IMR-90 (cell line): ENCODE results near the gene LRRC61. TPM values are rescaled to one million over a fixed set of nuclear protein-coding genes. Genes with fewer than 3 reads are reported as not detected.

ENCODE experiments used
- ATAC-seq: fragments of 200-7000 bp; cut with Tn5 transposase; 2 replicates; pipeline ENCODE4 v1.9.1; 2020; ENCODE audit warnings: low read depth, mild to moderate bottlenecking, moderate library complexity
- BruUV-seq: library from RNA; stranded (reverse); fragments of 400-500 nt; replicated peaks from 2 replicates; lab custom pipeline; 2021; lab: Mats Ljungman, UMichigan
- CTCF ChIA-PET: fragments of 300-600 bp; formaldehyde crosslinking; extraction: SDS; loops from one replicate; lab custom pipeline; 2021; ENCODE audit warnings: antibody characterized with exemption; lab: Yijun Ruan, JAX
- POLR2A ChIA-PET: fragments of 300-600 bp; sonication (Branson Sonifier 250); formaldehyde crosslinking; loops from one replicate; lab custom pipeline; 2022; ENCODE audit warnings: antibody characterized with exemption; ENCODE audit not compliant: unreplicated experiment; lab: Charles Lee
- DNase-seq: peaks from one replicate; pipeline ENCODE4 v3.0.0; 2013
- H2AFZ ChIP-seq: replicated peaks from 2 replicates; pipeline ENCODE3; 2013; ENCODE audit warnings: low read length, mild to moderate bottlenecking; ENCODE audit not compliant: poor library complexity
- H2AK5ac ChIP-seq: 2 replicates; pipeline ENCODE4 v1.6.1; 2013; ENCODE audit warnings: low read depth, low read length, inconsistent platforms
- H2AK9ac ChIP-seq: replicated peaks from 2 replicates; pipeline ENCODE3; 2013; ENCODE audit warnings: mild to moderate bottlenecking, low read depth, low read length, moderate library complexity; ENCODE audit not compliant: poor library complexity
- H2BK120ac ChIP-seq: 2 replicates; pipeline ENCODE4 v1.6.1; 2013; ENCODE audit warnings: low read depth, low read length, inconsistent platforms
- H2BK15ac ChIP-seq: 3 replicates; pipeline ENCODE4 v1.6.1; 2013; ENCODE audit warnings: low read depth, low read length, inconsistent platforms
- H2BK20ac ChIP-seq: 2 replicates; pipeline ENCODE4 v1.6.1; 2013; ENCODE audit warnings: low read depth, mild to moderate bottlenecking, inconsistent platforms, low read length, moderate library complexity
- H2BK5ac ChIP-seq: 2 replicates; pipeline ENCODE4 v1.6.1; 2013; ENCODE audit warnings: mild to moderate bottlenecking, low read depth, low read length, inconsistent platforms; ENCODE audit not compliant: poor library complexity, severe bottlenecking
- H3K14ac ChIP-seq: replicated peaks from 2 replicates; pipeline ENCODE4 v1.6.1; 2013; ENCODE audit warnings: low read depth, low read length, inconsistent platforms
- H3K18ac ChIP-seq: 2 replicates; pipeline ENCODE4 v1.6.1; 2013; ENCODE audit warnings: low read depth, low read length, control low read depth
- H3K23ac ChIP-seq: 2 replicates; pipeline ENCODE4 v1.6.1; 2013; ENCODE audit warnings: low read depth, low read length, inconsistent platforms
- H3K27ac ChIP-seq: 2 replicates; pipeline ENCODE4 v1.5.1; 2013; ENCODE audit warnings: mild to moderate bottlenecking, control low read depth, low read length; ENCODE audit not compliant: insufficient read depth
- H3K27me3 ChIP-seq: 2 replicates; pipeline ENCODE4 v1.6.1; 2013; ENCODE audit warnings: low read length; ENCODE audit not compliant: control insufficient read depth, insufficient read depth
- H3K36me3 ChIP-seq: 2 replicates; pipeline ENCODE4 v1.6.1; 2013; ENCODE audit warnings: low read length, mixed read lengths; ENCODE audit not compliant: control insufficient read depth, insufficient read depth
- H3K4ac ChIP-seq: 2 replicates; pipeline ENCODE4 v1.6.1; 2013; ENCODE audit warnings: low read depth, low read length, inconsistent platforms
- H3K4me1 ChIP-seq: 2 replicates; pipeline ENCODE4 v1.6.1; 2013; ENCODE audit warnings: low read length, mixed read lengths; ENCODE audit not compliant: control insufficient read depth, insufficient read depth
- H3K4me2 ChIP-seq: 2 replicates; pipeline ENCODE4 v1.6.1; 2013; ENCODE audit warnings: low read depth, mild to moderate bottlenecking, control low read depth, low read length, moderate library complexity
- H3K4me3 ChIP-seq: 2 replicates; pipeline ENCODE4 v1.5.1; 2013; ENCODE audit warnings: low read depth, mild to moderate bottlenecking, control low read depth, low read length, moderate library complexity; ENCODE audit not compliant: insufficient read depth
- H3K56ac ChIP-seq: 2 replicates; pipeline ENCODE4 v1.6.1; 2013; ENCODE audit warnings: low read length, inconsistent platforms; ENCODE audit not compliant: insufficient read depth; ENCODE audit errors: extremely low read depth
- H3K79me1 ChIP-seq, 2 experiments: 2 replicates each; pipeline ENCODE4 v1.6.1; 2013; ENCODE audit warnings: low read length in 2 of 2, inconsistent platforms in 1 of 2, low read depth in 1 of 2
- H3K9ac ChIP-seq: 2 replicates; pipeline ENCODE4 v1.6.1; 2013; ENCODE audit warnings: low read depth, low read length, control low read depth
- H3K9me1 ChIP-seq: 2 replicates; pipeline ENCODE4 v1.6.1; 2013; ENCODE audit warnings: low read length, inconsistent platforms; ENCODE audit not compliant: insufficient read depth
- H3K9me3 ChIP-seq: 2 replicates; pipeline ENCODE4 v1.6.1; 2013; ENCODE audit warnings: low read length; ENCODE audit not compliant: control insufficient read depth, insufficient read depth
- H4K20me1 ChIP-seq: 2 replicates; pipeline ENCODE4 v1.6.1; 2013; ENCODE audit warnings: low read length, inconsistent platforms; ENCODE audit not compliant: insufficient read depth
- H4K5ac ChIP-seq: 2 replicates; pipeline ENCODE4 v1.6.1; 2013; ENCODE audit warnings: mild to moderate bottlenecking, low read depth, low read length, control low read depth
- H4K8ac ChIP-seq, 2 experiments: 2 replicates each; pipeline ENCODE4 v1.6.1; 2013; ENCODE audit warnings: low read depth in 2 of 2, low read length in 2 of 2, control low read depth in 1 of 2, inconsistent platforms in 1 of 2
- H4K91ac ChIP-seq: 2 replicates; pipeline ENCODE4 v1.6.1; 2013; ENCODE audit warnings: low read depth, low read length, inconsistent platforms; ENCODE audit not compliant: insufficient read depth
- BHLHE40 ChIP-seq: fragments of 150-350 bp; IDR thresholded peaks from 2 replicates; pipeline ENCODE4 v1.6.1; 2016; ENCODE audit warnings: mild to moderate bottlenecking, low read depth, low read length
- CEBPB ChIP-seq: IDR thresholded peaks from 2 replicates; pipeline ENCODE4 v1.6.1; 2012; ENCODE audit warnings: low read depth, low read length, improper control_type of control experiment
- CHD1 ChIP-seq: IDR thresholded peaks from 2 replicates; pipeline ENCODE4 v1.6.1; 2012; ENCODE audit warnings: low read depth, low read length, improper control_type of control experiment
- FOS ChIP-seq: fragments of 150-350 bp; IDR thresholded peaks from 2 replicates; pipeline ENCODE4 v1.6.1; 2016; ENCODE audit warnings: low read depth, low read length
- MAFK ChIP-seq: IDR thresholded peaks from 2 replicates; pipeline ENCODE4 v1.6.1; 2012; ENCODE audit warnings: low read depth, low read length, improper control_type of control experiment
- MAZ ChIP-seq: IDR thresholded peaks from 2 replicates; pipeline ENCODE4 v1.6.1; 2012; ENCODE audit warnings: low read depth, mild to moderate bottlenecking, low read length, improper control_type of control experiment, moderate library complexity, borderline replicate concordance
- MXI1 ChIP-seq: IDR thresholded peaks from 2 replicates; pipeline ENCODE4 v1.6.1; 2012; ENCODE audit warnings: low read depth, mild to moderate bottlenecking, low read length, moderate library complexity, borderline replicate concordance
- NFE2L2 ChIP-seq: fragments of 150-350 bp; IDR thresholded peaks from 2 replicates; pipeline ENCODE4 v1.6.1; 2016; ENCODE audit warnings: low read depth, mild to moderate bottlenecking, low read length
- POLR2A ChIP-seq: IDR thresholded peaks from 2 replicates; pipeline ENCODE4 v1.6.1; 2012; ENCODE audit warnings: mild to moderate bottlenecking, low read depth, low read length
- RAD21 ChIP-seq: IDR thresholded peaks from 2 replicates; pipeline ENCODE4 v1.6.1; 2012; ENCODE audit warnings: low read length, improper control_type of control experiment
- RCOR1 ChIP-seq: IDR thresholded peaks from 2 replicates; pipeline ENCODE4 v1.6.1; 2012; ENCODE audit warnings: mild to moderate bottlenecking, low read length, improper control_type of control experiment; ENCODE audit not compliant: insufficient replicate concordance
- RFX5 ChIP-seq: IDR thresholded peaks from 2 replicates; pipeline ENCODE4 v1.8.0; 2012; ENCODE audit warnings: low read depth, mild to moderate bottlenecking, low read length, moderate library complexity
- SMC3 ChIP-seq: fragments of 150-350 bp; IDR thresholded peaks from 2 replicates; pipeline ENCODE4 v1.6.1; 2016; ENCODE audit warnings: low read depth, mild to moderate bottlenecking, antibody characterized with exemption, low read length, moderate library complexity
- USF2 ChIP-seq: fragments of 150-350 bp; IDR thresholded peaks from 2 replicates; pipeline ENCODE4 v1.6.1; 2017; ENCODE audit warnings: mild to moderate bottlenecking, antibody characterized with exemption, low read length, low read depth
- WGBS, 2 experiments: methylation state at CpG; one replicate each; pipeline versions ENCODE4 v1.1.5 to v1.1.7; 2013; ENCODE audit warnings: missing lambda C conversion rate in 2 of 2; ENCODE audit not compliant: insufficient read length in 1 of 2; ENCODE audit errors: extremely low coverage in 2 of 2; 5-methylcytosine and 5-hydroxymethylcytosine counted together
- dilution Hi-C: fragments of 300-500 bp; cut with HindIII; formaldehyde crosslinking; loops from one replicate; pipeline ENCODE4 v1.14.3; 2018; ENCODE audit warnings: low sequenced_read_pairs; ENCODE audit not compliant: unreplicated experiment
- in situ Hi-C: fragments of 300-500 bp; cut with MboI; formaldehyde crosslinking; loops from 3 replicates; pipeline ENCODE4 v1.14.3; 2019; ENCODE audit warnings: low sequenced_read_pairs, inconsistent platforms, mixed read lengths
- intact Hi-C: fragments of 100-400 bp; cut with micrococcal nuclease; formaldehyde crosslinking; loops from 2 replicates; pipeline ENCODE4 v1.10.0; 2022
- polyA plus RNA-seq, 3 experiments: library from polyadenylated mRNA; depleted of rRNA; stranded (reverse); fragments of >200 nt; gene quantifications; 2 replicates each; pipeline ENCODE4 v1.2.3, GENCODE V29; 2012; ENCODE audit warnings: low replicate concordance in 1 of 3
- total RNA-seq: library from RNA; depleted of rRNA; stranded (reverse); fragments of >200 nt; gene quantifications from 2 replicates; pipeline ENCODE4 v1.2.3, GENCODE V29; 2012
- TF ChIP-seq, protein P1 (sequence below): fragments of 150-350 bp; IDR thresholded peaks from 2 replicates; pipeline ENCODE4 v1.6.1; 2016; ENCODE audit warnings: low read depth, mild to moderate bottlenecking, low read length, moderate library complexity, borderline replicate concordance
- TF ChIP-seq, protein P2 (sequence below): conservative IDR thresholded peaks from 2 replicates; pipeline ENCODE4 v1.5.1; 2012; ENCODE audit warnings: mild to moderate bottlenecking, low read depth, low read length, improper control_type of control experiment

Gene LRRC61
- total and polyA plus RNA-seq, 2 of the 4 experiments (the other 2 are of a cell fraction): 0.07 TPM; not detected in 1

GRCh38 chr7:150381785-150382122 lies 58.6 kb downstream of the LRRC61 start:
- no peak overlapping the region for H3K4ac ChIP-seq
- H4K91ac ChIP-seq: no peak overlapping the region
- ATAC-seq (no peak), DNase-seq (no peak)
- POLR2A ChIA-PET: no interaction called here
- dilution Hi-C loops: no loop called here
- no peak overlapping the region for H3K23ac ChIP-seq
- no peak overlapping the region for H3K9ac ChIP-seq
- H2BK120ac ChIP-seq: no peak overlapping the region
- CTCF ChIA-PET: no interaction called here
- H2BK20ac ChIP-seq: no peak overlapping the region
- H3K36me3 ChIP-seq: peaks cover 2% of the 10 kb centered on the region; the same call in 1 of the 2 replicates
- H2BK5ac ChIP-seq: no peak overlapping the region
- H3K14ac ChIP-seq: no peak overlapping the region
- H4K8ac ChIP-seq: no peak overlapping the region
- no peak for TF ChIP-seq BHLHE40
- no peak for TF ChIP-seq MXI1
- TF ChIP-seq, protein P1, sequence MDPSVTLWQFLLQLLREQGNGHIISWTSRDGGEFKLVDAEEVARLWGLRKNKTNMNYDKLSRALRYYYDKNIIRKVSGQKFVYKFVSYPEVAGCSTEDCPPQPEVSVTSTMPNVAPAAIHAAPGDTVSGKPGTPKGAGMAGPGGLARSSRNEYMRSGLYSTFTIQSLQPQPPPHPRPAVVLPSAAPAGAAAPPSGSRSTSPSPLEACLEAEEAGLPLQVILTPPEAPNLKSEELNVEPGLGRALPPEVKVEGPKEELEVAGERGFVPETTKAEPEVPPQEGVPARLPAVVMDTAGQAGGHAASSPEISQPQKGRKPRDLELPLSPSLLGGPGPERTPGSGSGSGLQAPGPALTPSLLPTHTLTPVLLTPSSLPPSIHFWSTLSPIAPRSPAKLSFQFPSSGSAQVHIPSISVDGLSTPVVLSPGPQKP: no peak
- no peak for TF ChIP-seq MAFK
- no peak for TF ChIP-seq RFX5
- TF ChIP-seq POLR2A: no peak
- TF ChIP-seq USF2: no peak
- no peak for TF ChIP-seq CEBPB
- no peak for TF ChIP-seq NFE2L2
- TF ChIP-seq SMC3: no peak
- TF ChIP-seq CHD1: no peak
- TF ChIP-seq RCOR1: no peak
- TF ChIP-seq MAZ: no peak
- TF ChIP-seq FOS: no peak
- TF ChIP-seq, protein P2, sequence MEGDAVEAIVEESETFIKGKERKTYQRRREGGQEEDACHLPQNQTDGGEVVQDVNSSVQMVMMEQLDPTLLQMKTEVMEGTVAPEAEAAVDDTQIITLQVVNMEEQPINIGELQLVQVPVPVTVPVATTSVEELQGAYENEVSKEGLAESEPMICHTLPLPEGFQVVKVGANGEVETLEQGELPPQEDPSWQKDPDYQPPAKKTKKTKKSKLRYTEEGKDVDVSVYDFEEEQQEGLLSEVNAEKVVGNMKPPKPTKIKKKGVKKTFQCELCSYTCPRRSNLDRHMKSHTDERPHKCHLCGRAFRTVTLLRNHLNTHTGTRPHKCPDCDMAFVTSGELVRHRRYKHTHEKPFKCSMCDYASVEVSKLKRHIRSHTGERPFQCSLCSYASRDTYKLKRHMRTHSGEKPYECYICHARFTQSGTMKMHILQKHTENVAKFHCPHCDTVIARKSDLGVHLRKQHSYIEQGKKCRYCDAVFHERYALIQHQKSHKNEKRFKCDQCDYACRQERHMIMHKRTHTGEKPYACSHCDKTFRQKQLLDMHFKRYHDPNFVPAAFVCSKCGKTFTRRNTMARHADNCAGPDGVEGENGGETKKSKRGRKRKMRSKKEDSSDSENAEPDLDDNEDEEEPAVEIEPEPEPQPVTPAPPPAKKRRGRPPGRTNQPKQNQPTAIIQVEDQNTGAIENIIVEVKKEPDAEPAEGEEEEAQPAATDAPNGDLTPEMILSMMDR: no peak
- TF ChIP-seq RAD21: no peak
- peaks cover 10% of the 10 kb centered on the region for H3K4me1 ChIP-seq
- H3K56ac ChIP-seq: no peak overlapping the region
- no peak overlapping the region for H3K27ac ChIP-seq
- in situ Hi-C loops: no loop called here
- no TSS peak for BruUV-seq
- H2AK9ac ChIP-seq: no peak overlapping the region
- H2AK5ac ChIP-seq: no peak overlapping the region
- no peak overlapping the region for H2AFZ ChIP-seq
- peaks cover 7% of the 10 kb centered on the region; the same call in 1 of the 2 replicates for H4K20me1 ChIP-seq
- H4K5ac ChIP-seq: no peak overlapping the region
- H3K9me3 ChIP-seq: no peaks in the 10 kb centered on the region
- intact Hi-C loops: no loop called here
- no peak overlapping the region for H3K4me2 ChIP-seq
- no peak overlapping the region for H3K18ac ChIP-seq
- H3K4me3 ChIP-seq: no peak overlapping the region
- peaks cover 14% of the 10 kb centered on the region; the same call in 1 of the 2 replicates for H3K9me1 ChIP-seq
- WGBS, 2 experiments: no CpG with 5 or more reads among the region's 1 CpG
- H2BK15ac ChIP-seq: no peak overlapping the region
- H3K27me3 ChIP-seq: no peaks in the 10 kb centered on the region
- peaks cover 21 to 47% of the 10 kb centered on the region in 2 experiments for H3K79me1 ChIP-seq
